CD4-positive, alpha-beta T cell (primary cell): Measurements from ENCODE around the gene EFCAB8. TPM values are rescaled to one million over a fixed set of nuclear protein-coding genes. Genes with fewer than 3 reads are reported as not detected.
"Not testable (repeated sequence)": the region's sequence is repeated elsewhere in the genome, so short reads cannot be mapped to it uniquely, and the experiment has no call there.

Experiments used
- ATAC-seq: fragments of 200-7000 bp; cut with Tn5 transposase; one replicate; pipeline ENCODE4 v1.10.0; 2022; ENCODE audit warnings: mild to moderate bottlenecking; ENCODE audit not compliant: poor library complexity
- CTCF ChIA-PET: fragments of 350-600 bp; sonication (Branson Sonifier 250); formaldehyde crosslinking; loops from one replicate; lab custom pipeline; 2021; ENCODE audit warnings: antibody characterized with exemption, inconsistent platforms; lab: Charles Lee
- POLR2A ChIA-PET: fragments of 350-600 bp; sonication (Branson Sonifier 250); formaldehyde crosslinking; loops from one replicate; lab custom pipeline; 2021; ENCODE audit warnings: antibody characterized with exemption, inconsistent platforms; lab: Charles Lee
- DNase-seq, 14 experiments: peaks; one replicate each; pipeline ENCODE4 v3.0.0-alpha.2; 2013 to 2020; ENCODE audit warnings: mixed read lengths in 2 of 14
- H3K27ac ChIP-seq, 2 donors: one replicate each; pipeline versions ENCODE4 v1.5.1 to v1.7.0; 2013; ENCODE audit warnings: low read length in 2 of 2, low read depth in 1 of 2, mild to moderate bottlenecking in 1 of 2
- H3K27me3 ChIP-seq, 2 experiments: 1 replicate in 1 of 2; 2 replicates in 1 of 2; pipeline versions ENCODE4 v1.6.1 to v1.7.0; 2013; ENCODE audit warnings: low read length in 2 of 2, control low read depth in 1 of 2, mild to moderate bottlenecking in 1 of 2, moderate library complexity in 1 of 2; ENCODE audit not compliant: insufficient read depth in 2 of 2, control insufficient read depth in 1 of 2
- H3K36me3 ChIP-seq: one replicate; pipeline ENCODE4 v1.6.1; 2013; ENCODE audit warnings: low read length, control low read depth; ENCODE audit not compliant: insufficient read depth
- H3K4me1 ChIP-seq: one replicate; pipeline ENCODE4 v1.6.1; 2013; ENCODE audit warnings: low read length, control low read depth; ENCODE audit not compliant: insufficient read depth
- H3K4me3 ChIP-seq: one replicate; pipeline ENCODE4 v1.5.1; 2013; ENCODE audit warnings: mild to moderate bottlenecking, low read length, moderate library complexity
- H3K9me3 ChIP-seq, 2 experiments: 1 replicate in 1 of 2; 2 replicates in 1 of 2; pipeline versions ENCODE4 v1.6.1 to v1.7.0; 2013; ENCODE audit warnings: low read length in 2 of 2, mild to moderate bottlenecking in 2 of 2, control low read depth in 1 of 2, moderate library complexity in 1 of 2; ENCODE audit not compliant: control insufficient read depth in 1 of 2, insufficient read depth in 1 of 2
- H3K27ac Mint-ChIP-seq: one replicate; pipeline ENCODE4 v1.8.0; 2020; ENCODE audit warnings: mixed read lengths
- H3K27me3 Mint-ChIP-seq: one replicate; pipeline ENCODE4 v1.8.0; 2021; ENCODE audit warnings: mixed read lengths
- H3K36me3 Mint-ChIP-seq: one replicate; pipeline ENCODE4 v1.8.0; 2021; ENCODE audit warnings: low read depth, mixed read lengths
- H3K4me1 Mint-ChIP-seq: one replicate; pipeline ENCODE4 v1.8.0; 2021; ENCODE audit warnings: low read depth, mixed read lengths
- H3K4me3 Mint-ChIP-seq: one replicate; pipeline ENCODE4 v1.8.0; 2020; ENCODE audit warnings: mild to moderate bottlenecking, mixed read lengths
- H3K9me3 Mint-ChIP-seq: one replicate; pipeline ENCODE4 v1.8.0; 2020; ENCODE audit warnings: mixed read lengths
- intact Hi-C, 2 experiments: fragments of 100-400 bp; cut with DNase I in 1 of 2; cut with micrococcal nuclease in 1 of 2; formaldehyde crosslinking; loops; one replicate each; pipeline versions ENCODE4 v1.15.1 to v1.9.0; 2023 to 2025; cut with DNase I, micrococcal nuclease
- total RNA-seq, 174 experiments: library from RNA in 2 of 174; stranded (reverse) in 2 of 174; gene quantifications; one replicate each; pipeline ENCODE4 v1.2.3 and lab custom pipeline; 2021 to 2026
- TF ChIP-seq, protein P1 (sequence below): fragments of 200-600 bp; IDR thresholded peaks from one replicate; pipeline ENCODE4 v1.8.0; 2022; ENCODE audit warnings: antibody characterized with exemption, mild to moderate bottlenecking

Gene EFCAB8
- total RNA-seq, 2 experiments from 2014 or later = 0.81 to 2.5 TPM

DNA sequence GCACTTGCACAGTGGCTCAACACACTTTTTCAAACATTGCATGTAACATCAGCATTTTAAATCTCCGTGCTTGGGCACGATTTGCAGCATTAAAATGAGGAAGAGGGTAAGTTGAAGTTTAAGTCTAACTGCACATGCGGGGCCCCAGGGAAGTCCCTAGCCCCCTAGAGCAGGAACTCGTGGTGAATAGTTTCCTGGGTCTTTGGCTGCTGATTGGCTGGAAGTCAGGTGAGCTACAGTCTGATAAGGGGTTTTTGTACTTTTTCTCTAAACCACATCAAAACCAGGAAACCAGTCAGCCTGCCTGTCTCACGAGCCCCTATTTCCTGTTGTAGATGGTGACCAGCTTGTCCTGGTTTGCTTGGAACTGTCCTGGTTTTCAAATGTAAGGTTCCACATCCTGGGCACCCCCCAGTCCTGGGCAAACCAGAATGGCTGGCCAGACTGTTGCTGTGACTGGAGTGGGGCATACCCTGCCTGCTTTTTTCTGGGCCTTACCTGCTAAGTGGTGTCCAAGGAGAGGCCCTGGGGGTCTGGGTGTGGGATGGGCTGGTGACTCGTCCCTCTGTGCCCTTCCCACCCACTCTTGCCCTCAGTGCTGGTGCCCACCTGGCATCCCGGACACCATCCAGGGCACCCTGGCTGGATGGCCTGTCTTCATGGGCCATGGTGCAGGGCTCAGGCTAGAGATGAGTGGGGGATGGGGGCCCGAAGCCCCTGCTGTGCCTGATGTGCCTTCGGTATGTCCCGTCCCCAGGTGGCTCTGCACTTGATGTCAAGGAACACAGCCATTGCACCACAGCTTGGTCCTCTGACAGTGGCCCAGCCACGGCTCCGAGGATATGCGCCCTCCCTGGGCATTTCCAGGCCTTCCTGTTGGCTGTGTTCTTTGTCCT is 113.7 kb downstream of the EFCAB8 start:
- intact Hi-C loops = loop anchor here in 1 of 2 experiments (2.0 kb wide), 2 partner anchors 20 to 28 kb away; no protein-coding TSS in a partner anchor
- Histone ChIP-seq H3K27me3 (no peaks in the 10 kb centered on the region), H3K9me3 (peaks cover 16 to 19% of the 10 kb centered on the region in 2 experiments), H3K27ac (peak overlapping the region; percentile 87 to 98), H3K36me3 (no peaks in the 10 kb centered on the region), H3K4me1 (peaks cover 99% of the 10 kb centered on the region), H3K4me3 (peak overlapping the region; percentile 19)
- peaks cover 3% of the 10 kb centered on the region for H3K9me3 Mint-ChIP-seq
- peak; percentile 58 to 97 (median 76) for DNase-seq
- peak; percentile 66 for ATAC-seq
- ChIA-PET CTCF (interaction anchor here (0.7 to 2.2 kb wide), 5 partner anchors 27 to 183 kb away, joined by 3 to 6 read pairs (median 3); no protein-coding TSS in a partner anchor), POLR2A (interaction anchor here (0.6 to 3.9 kb wide), 15 partner anchors 11 to 1705 kb away, joined by 3 to 31 read pairs (median 4); partner anchors contain the start of genes CBFA2T2, MAPRE1, PIGU and SUN5)
- peaks cover 5% of the 10 kb centered on the region for H3K36me3 Mint-ChIP-seq
- TF ChIP-seq, protein P1, sequence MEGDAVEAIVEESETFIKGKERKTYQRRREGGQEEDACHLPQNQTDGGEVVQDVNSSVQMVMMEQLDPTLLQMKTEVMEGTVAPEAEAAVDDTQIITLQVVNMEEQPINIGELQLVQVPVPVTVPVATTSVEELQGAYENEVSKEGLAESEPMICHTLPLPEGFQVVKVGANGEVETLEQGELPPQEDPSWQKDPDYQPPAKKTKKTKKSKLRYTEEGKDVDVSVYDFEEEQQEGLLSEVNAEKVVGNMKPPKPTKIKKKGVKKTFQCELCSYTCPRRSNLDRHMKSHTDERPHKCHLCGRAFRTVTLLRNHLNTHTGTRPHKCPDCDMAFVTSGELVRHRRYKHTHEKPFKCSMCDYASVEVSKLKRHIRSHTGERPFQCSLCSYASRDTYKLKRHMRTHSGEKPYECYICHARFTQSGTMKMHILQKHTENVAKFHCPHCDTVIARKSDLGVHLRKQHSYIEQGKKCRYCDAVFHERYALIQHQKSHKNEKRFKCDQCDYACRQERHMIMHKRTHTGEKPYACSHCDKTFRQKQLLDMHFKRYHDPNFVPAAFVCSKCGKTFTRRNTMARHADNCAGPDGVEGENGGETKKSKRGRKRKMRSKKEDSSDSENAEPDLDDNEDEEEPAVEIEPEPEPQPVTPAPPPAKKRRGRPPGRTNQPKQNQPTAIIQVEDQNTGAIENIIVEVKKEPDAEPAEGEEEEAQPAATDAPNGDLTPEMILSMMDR = no peak
- no peak overlapping the region for H3K27ac Mint-ChIP-seq
- peaks cover 43% of the 10 kb centered on the region for H3K4me1 Mint-ChIP-seq
- H3K27me3 Mint-ChIP-seq = no peaks in the 10 kb centered on the region
- H3K4me3 Mint-ChIP-seq = peak overlapping the region; percentile 61

DNA sequence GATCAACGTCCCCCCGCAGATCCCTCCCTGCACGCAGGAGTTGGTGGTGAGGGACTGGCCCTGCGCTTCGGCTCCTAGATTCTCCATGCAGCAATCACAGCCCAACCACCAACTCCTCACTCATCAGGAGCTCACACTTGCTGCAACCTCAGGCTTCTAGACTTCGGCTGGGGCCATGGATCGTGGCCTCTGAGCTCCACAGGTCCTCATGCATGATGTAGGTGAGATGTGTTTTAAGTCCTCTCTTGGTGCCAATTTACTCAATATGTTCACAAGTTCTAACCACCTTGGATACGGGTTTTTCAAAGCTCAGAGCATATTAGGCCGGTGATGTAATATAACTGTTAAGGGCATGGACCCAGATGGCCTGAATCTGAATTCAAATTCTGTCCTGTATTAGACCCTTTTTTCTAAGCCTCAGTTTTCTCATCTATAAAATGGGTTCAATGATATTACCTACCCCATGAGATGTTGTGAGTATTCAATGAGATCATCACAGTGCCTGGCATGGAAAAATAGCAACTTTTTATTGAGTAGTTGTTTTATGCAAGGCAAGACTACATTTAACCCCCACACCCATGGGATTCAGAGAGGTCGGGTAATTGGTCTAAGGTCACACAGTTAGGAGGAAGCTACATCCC is 114.5 kb downstream of the EFCAB8 start:
- POLR2A ChIA-PET = interaction anchor here (0.6 to 3.9 kb wide), 6 partner anchors 10 to 32 kb away, joined by 3 to 31 read pairs (median 8); partner anchors contain the start of gene SUN5
- peaks cover 5% of the 10 kb centered on the region for H3K36me3 Mint-ChIP-seq
- ATAC-seq = no peak
- Histone ChIP-seq H3K27me3 (no peaks in the 10 kb centered on the region), H3K9me3 (peaks cover 16 to 26% of the 10 kb centered on the region in 2 experiments), H3K36me3 (no peaks in the 10 kb centered on the region), H3K4me1 (peaks cover 98% of the 10 kb centered on the region), H3K4me3 (peak overlapping the region; percentile 19), H3K27ac (peak overlapping the region; percentile 87 to 98)
- H3K27me3 Mint-ChIP-seq = no peaks in the 10 kb centered on the region
- peaks cover 3% of the 10 kb centered on the region for H3K9me3 Mint-ChIP-seq
- peaks cover 38% of the 10 kb centered on the region for H3K4me1 Mint-ChIP-seq
- no peak overlapping the region for H3K27ac Mint-ChIP-seq
- intact Hi-C loops = loop anchor here in 1 of 2 experiments (2.0 kb wide), 2 partner anchors 20 to 28 kb away; no protein-coding TSS in a partner anchor
- TF ChIP-seq, protein P1 = no peak
- CTCF ChIA-PET = interaction anchor here (0.7 to 1.4 kb wide), 2 partner anchors 27 to 71 kb away, joined by 3 read pairs; no protein-coding TSS in a partner anchor
- DNase-seq = peak in 2 of 14 experiments; percentile 43 to 54
- H3K4me3 Mint-ChIP-seq = peak overlapping the region; percentile 61

DNA sequence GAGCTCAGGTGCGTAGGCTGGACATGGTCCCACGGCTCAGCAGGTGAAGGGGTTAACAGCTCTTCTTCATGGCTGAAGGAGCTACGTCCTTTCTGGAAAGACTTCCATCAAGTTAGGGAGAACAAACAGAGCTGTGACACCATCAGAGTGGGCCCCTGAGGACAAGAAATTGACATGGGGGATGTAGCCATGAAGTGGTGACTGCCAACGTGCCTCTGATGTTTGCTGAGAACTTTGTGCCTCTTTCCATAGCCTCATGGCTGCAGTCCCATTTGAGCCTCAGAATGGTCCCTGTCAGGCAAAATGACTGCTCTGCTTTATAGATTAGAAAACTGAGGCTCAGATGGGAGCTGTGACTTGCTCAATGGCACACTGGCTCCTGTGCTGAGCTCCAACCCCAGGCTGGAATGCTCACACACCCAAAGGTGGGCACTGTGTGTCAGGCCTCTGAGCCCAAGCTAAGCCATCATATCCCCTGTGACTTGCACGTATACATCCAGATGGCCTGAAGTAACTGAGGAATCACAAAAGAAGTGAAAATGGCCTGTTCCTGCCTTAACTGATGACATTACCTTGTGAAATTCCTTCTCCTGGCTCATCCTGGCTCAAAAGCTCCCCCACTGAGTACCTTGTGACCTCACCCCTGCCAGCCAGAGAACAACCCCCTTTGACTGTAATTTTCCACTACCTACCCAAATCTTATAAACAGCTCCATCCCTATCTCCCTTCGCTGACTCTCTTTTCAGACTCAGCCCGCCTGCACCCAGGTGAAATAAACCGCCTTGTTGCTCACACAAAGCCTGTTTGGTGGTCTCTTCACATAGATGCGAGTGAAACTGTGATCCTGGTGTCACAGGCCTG is 115.7 kb downstream of the EFCAB8 start:
- H3K27ac Mint-ChIP-seq, H3K27me3 Mint-ChIP-seq, H3K36me3 ChIP-seq, H3K27me3 ChIP-seq, H3K4me3 ChIP-seq, ATAC-seq, intact Hi-C loops, H3K36me3 Mint-ChIP-seq, H3K9me3 Mint-ChIP-seq, DNase-seq: not testable (repeated sequence)
- H3K27ac ChIP-seq = peak overlapping the region in 1 of 2 donors; percentile 7
- peaks cover 91% of the 10 kb centered on the region for H3K4me1 ChIP-seq
- Mint-ChIP-seq H3K4me3 (peak overlapping the region; percentile 30), H3K4me1 (peaks cover 28% of the 10 kb centered on the region)
- CTCF ChIA-PET = interaction anchor here (1.4 kb wide), 1 partner anchor 29 kb away, joined by 3 read pairs; no protein-coding TSS in a partner anchor
- peaks cover 16 to 26% of the 10 kb centered on the region in 2 experiments for H3K9me3 ChIP-seq
- POLR2A ChIA-PET = interaction anchor here (1.0 to 3.9 kb wide), 3 partner anchors 9 to 29 kb away, joined by 5 to 31 read pairs (median 6); no protein-coding TSS in a partner anchor

DNA sequence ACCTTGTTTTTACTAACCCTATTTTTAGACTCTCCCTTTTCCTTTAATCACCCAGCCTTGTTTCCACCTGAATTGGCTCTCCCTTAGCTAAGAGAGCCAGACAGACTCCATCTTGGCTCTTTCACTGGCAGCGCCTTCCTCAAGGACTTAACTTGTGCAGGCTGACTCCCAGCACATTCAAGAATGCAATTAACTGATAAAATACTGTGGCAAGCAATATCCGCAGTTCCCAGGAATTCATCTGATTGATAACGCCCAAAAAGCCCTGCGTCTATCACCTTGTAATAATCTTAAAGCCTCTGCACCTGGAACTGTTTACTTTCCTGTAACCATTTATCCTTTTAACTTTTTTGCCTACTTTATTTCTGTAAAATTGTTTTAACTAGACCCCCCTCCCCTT is 116.4 kb downstream of the EFCAB8 start:
- H3K4me3 ChIP-seq, H3K27ac ChIP-seq, CTCF ChIA-PET, H3K27ac Mint-ChIP-seq, H3K27me3 ChIP-seq, H3K9me3 Mint-ChIP-seq, DNase-seq, H3K27me3 Mint-ChIP-seq, intact Hi-C loops, H3K36me3 Mint-ChIP-seq, H3K36me3 ChIP-seq, ATAC-seq: not testable (repeated sequence)
- peak overlapping the region; percentile 30 for H3K4me3 Mint-ChIP-seq
- H3K4me1 ChIP-seq = peaks cover 89% of the 10 kb centered on the region
- peaks cover 21% of the 10 kb centered on the region for H3K4me1 Mint-ChIP-seq
- POLR2A ChIA-PET = interaction anchor here (2.8 kb wide), 1 partner anchor 9 kb away, joined by 6 read pairs; no protein-coding TSS in a partner anchor
- H3K9me3 ChIP-seq = peaks cover 16 to 26% of the 10 kb centered on the region in 2 experiments
